Dermis microvascular lymphatic vessel endothelial cell (primary cell): ENCODE data around the gene PCDHGA1. TPM values are rescaled to one million over a fixed set of nuclear protein-coding genes. Genes with fewer than 3 reads are reported as not detected.
A peak's percentile ranks its signal among the peaks of the same experiment; 100 is the strongest.

ENCODE experiments used
- DNase-seq, 2 donors: peaks; one replicate each; pipeline versions ENCODE4 v3.0.0 to v3.0.0-alpha.2; 2010; ENCODE audit warnings: low read depth in 2 of 2
- total RNA-seq: library from RNA; depleted of rRNA; stranded (reverse); fragments of >200 nt; gene quantifications from 2 replicates; pipeline ENCODE4 v1.2.1, GENCODE V29; 2014

Gene PCDHGA1
- total RNA-seq, 1 donor from 2014 or later: 0.26 TPM

DNA sequence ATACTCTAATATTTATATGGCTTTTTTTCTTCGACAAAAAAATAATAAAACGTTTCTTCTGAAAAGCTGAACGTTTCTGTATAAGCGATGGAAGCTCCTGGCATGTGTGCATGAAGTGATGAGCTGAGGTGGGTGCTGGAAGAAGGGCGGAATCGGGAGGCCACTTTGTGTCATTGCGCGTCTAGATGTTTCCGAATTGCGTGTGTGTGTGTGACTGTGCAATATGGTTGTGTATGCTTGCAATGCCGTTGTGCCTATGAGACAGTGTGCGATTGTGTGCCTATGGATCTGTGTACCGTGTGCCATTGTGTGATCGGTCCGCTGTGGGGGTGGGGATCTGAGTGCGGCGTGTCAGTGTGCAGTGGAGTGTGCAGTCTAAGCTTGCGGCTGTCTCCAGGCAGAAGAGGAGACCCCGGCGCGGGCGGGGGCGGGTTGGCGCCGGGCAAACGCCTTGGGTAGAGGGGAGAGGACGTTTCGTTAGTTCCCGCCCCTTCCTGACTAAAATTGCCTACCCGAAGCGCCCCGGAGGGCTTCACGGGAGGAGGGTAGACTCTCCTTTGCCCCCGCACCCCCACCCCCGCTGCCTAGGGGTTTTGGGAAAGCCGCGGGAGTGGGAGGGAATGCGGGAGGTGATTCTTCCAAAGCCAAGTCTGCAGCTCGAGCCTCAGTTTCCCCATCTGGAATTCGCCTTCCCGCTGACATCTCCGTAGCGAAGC, 182.8 kb downstream of the PCDHGA1 start:
- DNase-seq: peak in 1 of 2 donors; percentile 65

DNA sequence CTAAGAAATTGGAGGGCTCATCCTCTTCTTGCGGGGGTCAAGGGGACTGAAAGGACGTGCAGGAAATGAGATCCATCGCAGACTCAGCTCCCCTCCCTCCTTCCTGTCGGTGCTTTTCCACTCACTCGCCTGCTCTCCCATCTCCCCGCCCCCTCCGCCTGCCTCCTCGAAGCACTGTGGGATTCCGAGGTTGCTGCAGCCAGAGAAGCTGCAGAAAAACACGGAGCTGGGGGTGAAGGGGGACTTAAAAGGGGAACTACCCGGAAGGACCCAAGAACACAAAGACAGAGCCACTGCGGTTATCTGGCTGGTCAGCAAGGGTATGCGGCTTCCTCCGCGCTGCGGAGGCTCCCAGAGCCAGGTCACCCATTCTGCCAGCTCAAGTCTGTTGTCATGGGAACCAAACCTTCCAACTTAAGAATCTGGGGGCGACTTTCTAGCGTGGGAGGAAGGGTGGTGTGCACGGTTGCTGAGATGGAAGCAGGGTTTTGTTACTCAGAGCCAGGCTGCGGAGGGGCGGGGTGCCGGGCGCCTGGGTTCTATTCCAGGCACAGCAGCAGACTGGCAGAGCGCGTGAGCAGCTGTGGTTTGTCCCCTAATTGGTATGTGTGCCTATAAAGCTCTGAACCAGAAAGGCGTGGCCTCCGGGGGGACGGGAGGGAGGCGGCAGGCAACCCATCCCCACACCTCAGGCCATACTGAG, 183.5 kb downstream of the PCDHGA1 start:
- DNase-seq: peak in 1 of 2 donors; percentile 82

DNA sequence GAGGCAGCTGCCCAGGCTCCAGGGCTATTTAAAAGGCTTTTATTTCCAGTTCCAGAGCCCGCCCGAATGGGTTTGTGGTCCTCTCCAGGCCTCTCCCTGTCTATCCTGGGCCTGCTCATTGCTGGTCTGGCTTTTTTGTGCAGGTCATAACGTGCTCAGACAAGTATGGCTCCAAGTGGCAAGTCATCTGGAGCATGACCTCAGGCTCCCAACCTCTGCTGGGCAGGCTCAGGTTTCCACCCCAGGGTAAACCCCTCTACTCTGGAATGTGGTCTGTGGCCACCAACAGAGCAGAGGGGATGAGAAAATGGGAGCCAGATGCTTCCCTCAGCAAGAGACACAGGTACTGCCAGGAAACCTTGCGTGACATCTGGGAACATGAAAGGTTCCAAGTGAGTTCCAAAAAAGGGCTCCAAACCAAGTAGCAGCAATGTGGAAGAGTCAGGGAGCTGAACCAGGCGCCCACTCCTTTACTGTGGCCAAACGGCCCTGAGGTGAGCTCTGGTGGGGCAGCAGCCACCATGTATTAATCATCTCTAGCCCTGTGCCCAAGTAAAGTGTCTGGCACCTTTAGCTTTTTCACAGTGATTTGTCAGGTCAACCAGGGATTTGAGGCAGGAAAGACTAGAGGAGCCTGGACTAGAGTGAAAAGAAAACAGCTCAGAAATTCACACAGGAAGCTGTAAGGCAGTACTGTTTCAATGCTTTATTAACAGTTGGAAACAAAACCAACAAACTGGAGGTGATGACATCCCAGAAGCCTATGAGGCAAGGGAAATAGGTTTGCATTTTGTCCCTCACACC, 184.2 kb downstream of the PCDHGA1 start:
- peak in 1 of 2 donors; percentile 56 for DNase-seq

DNA sequence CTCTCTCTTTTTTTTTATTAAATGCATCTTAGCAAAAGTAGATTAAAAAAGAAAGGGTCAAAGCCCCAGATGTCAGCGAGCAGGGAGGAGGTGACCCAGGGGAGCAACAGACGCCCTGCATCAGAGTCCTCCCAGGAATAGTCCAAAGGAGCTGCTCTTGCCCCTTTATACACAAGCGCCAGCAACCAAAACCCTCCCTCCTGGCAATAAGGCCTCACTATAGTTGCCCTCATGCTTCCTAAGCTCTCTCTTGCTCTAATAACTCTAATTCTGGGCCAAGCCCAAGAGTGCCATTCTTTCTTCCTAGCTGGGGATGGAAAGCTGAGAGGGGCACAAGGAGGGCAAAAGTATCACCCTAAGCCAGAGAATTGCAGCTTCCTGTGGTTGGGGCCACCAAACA, 184.8 kb downstream of the PCDHGA1 start:
- no peak for DNase-seq

DNA sequence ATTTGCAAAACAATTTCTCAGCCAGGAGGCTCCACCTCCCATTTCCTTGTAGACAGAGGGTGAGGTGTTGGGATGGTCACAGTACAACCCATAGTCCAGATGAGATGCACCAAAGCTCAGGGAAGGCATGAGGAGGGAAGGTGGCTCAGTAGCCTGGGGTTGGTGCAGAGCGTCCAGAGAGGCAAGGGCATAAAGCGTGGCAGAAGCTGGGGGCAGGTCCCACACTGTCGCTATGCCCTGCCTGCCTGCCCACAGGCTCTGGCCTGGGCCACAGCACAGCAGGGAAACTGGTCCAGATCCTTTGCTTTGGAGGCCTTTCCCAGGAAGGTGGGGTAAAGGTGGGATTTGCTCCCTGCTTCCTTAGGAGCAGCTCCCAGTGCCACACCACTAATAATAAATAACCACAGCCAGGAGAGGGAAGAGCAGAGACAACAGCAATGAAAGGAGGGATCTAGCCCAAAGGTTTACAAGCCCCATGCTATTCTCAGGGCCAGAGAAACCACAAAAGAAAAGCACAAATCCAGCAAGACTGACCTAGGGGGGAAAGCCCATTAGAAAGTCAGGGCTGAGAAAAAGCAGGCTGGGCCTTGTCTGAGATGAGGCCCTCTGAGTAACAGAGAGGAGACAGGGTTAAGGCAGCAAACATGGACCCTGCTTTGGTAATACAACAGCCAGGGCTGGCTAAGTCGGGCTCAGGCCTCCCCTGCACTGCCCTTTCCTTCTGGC, 185.8 kb downstream of the PCDHGA1 start:
- no peak for DNase-seq

DNA sequence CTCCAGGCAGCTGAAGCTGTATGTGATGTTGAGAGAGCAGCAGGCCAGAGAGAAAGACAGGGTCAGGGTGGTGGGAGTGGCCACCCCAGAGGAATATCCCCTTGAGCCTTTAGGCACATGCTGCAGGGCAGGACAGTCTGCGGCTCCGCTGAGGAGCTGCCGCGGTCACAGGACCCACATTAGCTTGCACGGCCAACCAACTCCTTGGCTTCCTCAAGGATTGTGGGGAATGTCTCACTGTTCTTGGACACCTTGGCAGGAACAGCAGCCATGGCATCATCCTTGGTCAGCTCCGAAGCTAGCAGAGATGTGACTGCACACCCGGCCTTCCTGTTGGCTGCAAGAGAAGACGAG, 186.3 kb downstream of the PCDHGA1 start:
- DNase-seq: no peak

DNA sequence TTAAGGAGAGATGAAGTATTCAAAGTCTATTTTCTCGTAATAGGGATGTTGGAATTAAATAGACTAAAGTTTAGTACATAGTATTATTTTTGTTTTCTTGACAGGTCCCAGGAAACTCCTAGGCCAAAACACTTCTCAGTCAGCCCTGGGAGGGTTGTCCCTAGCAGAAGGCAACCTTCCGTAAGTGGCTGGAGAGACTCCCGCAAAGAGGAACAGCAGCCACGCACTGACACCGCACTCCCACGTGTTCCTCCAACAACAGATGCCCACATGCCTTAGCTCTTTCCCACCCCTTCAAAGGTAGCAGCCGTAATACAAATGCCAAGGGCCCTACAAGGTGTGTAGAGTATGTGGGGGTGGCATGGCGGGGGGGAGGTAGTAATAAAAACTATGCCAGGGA, 187.0 kb downstream of the PCDHGA1 start:
- no peak for DNase-seq

DNA sequence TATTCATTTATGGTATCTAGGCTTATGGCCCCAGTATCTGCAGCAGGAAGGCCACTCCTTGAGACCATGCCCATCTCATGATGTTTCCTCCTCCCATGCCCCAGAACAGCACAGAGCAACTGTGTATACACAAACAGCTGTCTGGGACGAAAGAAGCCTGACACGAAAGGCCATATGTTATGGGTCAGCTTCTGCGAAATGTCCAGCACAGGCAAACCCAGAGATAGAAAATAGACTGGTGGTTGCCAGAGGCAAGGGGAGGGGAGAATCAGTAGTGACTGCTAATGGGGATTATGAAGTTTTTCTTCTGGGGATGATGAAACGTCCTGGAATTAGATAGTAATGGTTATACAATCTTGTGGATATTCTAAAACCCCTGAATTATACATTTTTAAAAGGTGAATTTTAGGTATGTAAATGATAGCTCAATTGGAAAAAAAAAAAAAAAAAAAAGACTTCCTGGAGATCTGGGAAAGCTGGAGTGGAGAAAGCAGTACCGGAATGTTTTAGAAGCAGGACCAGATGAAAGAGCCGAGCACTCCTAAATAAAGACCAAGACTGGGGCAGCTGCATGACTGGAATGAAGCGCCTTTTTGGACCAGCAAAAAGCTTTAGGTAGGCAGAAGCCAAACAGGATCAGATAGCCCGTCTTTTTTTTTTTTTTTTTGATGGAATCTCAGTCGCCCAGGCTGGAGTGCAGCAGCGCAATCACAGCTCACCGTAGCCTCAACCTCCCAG, 187.7 kb downstream of the PCDHGA1 start:
- no peak for DNase-seq

DNA sequence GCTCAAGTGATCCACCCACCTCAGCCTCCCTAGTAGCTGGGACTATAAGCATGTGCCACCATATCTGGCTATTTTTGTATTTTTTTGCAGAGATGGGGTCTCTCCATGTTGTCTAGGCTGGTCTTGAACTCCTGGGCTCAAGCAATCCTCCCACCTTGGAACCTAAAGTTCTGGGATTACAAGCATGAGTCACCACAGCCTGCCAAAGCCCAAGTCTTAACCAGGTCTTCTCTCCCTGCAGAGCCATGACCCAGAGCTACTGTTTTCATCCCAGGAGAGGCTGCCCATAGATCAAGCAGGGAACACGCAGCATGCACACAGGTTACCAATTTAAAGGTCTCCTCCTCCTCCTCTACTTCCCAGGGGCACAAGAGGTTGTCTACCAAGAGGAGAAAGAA, 188.3 kb downstream of the PCDHGA1 start:
- no peak for DNase-seq

DNA sequence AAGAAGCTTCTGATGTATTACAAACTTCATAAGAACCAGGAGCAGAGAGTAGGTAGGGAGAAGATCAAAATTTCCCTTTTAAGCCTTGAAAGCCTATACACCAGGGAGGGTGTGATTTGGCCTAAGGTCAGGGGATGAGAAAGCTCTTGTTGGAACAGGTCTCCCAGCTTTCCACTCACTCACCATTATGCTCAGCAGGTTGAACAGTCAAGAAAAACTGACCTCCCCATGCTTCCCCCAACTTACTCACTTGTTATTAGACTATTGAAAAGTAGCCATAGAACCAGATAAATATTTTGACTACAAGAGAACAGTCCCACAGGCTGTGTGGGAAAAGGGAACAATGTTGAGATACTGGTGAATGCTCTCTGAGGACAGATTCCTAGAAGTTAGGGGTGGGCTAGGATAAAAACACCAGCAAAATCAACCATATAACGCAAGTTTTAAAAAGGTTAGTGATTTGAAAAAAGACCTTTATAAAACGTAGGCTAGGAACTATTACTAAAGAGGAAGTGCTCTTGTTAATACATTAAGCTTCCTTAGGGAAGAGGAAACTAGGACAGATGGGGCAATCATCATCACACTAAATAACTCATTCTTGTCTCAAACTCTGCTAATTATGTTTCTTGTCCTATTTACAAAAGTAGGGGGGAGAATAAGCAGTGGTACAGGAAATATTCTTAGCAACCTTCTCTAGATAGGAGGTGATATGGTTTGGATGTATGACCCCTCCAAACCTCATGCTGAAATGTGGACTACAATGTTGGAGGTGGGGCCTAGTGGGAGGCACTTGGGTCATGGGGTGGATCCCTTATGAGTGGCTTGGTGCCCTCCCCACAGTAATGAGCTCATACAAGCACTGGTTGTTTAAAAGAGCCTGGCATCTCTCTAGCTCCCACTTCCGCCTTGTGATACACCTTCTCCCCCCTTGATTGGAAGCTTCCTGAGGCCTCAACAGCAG, 189.6 kb downstream of the PCDHGA1 start:
- peak in 1 of 2 donors; percentile 17 for DNase-seq

DNA sequence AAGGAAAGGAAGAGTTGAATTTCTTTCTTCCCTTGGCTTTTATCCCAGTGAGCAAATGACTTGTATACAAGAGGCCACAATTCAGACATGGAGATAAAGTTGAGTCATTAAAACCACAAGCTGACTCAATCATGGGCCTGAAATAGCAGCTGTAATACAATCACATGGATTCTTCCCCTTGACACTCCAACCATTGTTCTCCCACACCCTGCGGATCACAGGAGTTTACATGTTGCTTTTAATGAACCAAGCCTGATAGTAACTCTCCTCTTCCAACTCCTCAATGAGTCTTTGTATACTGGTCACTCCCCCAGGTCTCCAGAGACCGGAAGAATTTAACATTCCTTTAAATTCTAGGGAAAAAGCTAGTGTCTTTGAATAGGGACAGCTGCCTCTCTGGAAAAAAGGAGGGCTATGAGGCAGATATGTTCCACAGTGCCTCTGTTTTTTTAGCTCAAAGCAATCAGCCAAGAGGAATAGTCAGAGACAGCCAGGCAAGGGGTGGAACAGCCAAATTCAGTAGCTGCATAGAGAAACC, 191.0 kb downstream of the PCDHGA1 start:
- DNase-seq: peak; percentile 93 to 99

DNA sequence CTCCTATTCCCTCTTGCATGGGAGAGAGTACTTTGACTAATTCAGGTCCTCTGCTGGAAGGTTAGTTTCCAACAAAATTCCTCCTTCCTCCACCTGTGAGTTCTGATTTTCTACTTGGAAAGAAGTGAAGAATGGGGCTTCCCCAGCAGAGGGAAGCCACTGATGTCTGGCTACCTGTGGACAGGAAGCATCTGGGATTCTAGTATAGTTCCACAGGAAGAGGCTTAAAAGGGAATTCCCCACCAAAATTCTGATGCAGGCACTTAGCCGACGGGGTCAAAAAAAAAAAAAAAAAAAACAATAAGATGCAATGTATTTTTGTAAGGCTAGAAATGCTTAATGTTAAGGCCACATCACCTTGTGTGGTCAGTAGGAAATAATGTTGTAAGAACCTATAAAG, 192.0 kb downstream of the PCDHGA1 start:
- DNase-seq: peak; percentile 64 to 88

DNA sequence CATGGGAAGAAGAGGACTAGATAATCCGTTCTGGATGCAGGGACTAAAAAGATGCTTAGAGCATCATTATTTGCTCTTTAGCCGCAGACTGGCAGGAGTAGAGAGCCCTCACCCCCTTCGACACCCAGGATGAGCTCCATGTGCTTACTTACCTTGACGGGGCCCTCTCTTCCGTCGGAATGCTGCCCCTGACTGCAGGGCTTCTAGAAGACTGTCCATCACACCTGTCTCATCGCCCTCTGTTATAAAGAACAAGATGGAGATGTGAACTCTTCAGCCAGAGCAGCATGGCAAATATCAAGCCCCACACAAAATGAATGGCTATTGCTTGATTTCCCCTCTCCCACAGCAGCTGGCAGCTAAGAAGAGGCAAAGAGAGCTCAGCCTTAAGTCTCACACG, 193.7 kb downstream of the PCDHGA1 start:
- no peak for DNase-seq

DNA sequence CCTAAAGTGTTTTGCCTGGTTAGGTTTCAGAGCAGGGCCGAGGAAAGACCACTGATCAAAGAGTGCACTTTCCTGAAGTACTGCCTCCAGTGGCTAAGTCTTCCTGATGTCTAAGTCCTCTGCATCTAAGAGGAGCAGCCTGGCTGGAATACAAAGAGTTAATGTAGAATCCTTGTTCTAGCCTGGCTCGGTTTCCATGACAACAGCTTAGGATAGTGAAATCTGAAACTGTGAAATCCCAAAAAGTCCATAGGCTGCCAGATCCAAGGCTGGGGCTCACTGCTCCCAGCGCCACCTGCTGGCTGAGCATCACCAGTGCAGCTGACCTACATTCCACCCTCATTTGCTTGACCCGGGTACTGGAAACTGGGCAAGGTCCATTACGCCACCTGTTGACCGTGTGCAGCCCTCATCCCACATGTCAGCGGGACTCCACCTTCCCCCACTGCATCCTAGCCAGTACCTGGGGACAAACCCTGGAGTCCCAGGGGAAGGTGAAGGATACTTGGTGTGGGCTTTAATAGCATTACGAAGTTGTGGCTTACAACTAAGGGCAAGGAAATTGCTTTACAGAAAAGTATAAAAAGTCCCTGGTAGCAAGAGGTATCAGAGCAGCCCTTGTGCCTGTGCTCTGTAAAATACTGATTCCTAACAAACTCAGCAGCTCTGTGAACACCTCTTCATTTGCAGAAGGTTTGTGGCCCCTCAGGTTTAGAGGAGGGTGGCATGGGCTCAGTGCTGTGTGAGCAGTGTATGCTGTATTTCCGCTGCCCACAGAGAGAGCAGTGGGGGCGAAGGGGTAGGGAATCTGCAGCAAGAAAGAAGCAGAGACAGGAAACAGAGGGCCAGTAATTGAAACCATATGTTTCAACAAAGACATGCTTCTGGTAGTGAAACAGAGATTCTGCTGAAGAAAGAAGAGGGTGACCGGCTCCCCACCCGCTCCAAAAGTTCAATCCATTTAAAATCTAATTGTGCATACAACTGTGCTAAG, 194.6 kb downstream of the PCDHGA1 start:
- peak; percentile 90 to 93 for DNase-seq

DNA sequence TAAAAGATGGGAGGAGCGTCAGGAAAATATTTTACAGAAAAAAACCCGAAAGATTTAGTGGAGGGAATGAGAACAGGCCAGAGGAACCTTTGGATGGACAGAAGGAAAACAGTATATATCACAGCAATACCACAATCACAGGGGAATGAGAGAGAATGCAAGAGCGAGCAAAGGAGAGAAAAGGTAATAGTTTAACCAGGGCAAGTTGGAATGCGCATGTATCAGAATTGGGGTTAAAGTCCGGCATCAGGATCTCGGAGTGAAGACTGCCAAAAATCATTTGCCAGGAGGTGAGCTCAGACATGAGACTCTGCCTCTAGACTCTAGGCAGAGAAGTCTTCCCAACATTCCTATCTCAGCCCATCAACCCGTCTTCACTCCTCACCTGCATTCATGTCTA, 195.3 kb downstream of the PCDHGA1 start:
- DNase-seq: no peak

DNA sequence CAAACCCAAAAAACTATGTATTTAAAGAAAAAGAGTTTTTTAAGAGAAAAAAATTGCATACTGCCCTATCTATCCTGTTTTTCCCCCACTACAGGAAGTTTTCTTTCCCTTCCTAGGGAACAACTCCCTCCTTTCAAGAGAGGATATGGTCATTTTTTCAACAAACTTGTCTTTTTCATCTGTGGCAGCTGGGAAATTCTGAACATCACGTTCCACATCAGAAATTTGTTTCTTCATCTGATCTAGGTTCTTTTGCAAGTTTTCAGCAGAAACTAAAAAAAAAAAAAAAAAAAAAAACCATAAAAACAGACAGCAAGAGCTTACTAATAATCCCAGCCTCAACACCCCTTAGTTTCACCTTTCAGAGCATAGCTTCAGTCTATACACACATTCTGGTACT, 197.1 kb downstream of the PCDHGA1 start:
- DNase-seq: no peak

DNA sequence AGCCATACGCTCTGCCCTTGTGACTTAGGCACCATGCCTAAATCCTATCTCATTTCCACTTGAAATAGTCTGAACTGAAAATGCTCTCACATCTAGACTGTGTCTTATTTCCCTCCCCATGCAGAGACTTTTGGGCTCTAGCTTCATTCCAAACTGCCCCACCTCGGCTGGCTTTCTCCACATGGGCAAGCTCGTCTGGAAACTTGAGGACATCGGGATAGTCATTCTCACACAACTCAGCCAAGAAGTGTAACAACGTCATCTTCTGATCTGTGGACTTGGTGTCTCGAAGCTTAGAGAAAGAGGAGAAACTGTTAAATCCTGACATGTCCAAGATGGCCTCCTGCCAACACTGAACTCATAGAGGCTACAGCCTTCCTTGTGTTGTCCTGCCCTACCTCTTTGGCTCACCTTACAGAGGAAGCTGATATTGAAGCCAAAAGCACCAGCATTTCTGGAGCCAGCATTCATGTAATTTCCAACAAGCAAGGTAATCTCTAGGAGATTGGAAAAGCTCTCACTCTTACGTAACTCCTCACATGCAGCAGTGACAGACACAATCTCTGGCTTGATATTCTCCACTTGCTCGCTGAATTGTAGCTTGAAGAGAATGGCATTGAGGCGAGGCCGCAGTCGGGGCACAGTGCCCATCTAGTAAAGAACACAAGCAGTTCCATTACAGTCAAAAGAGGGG, 198.1 kb downstream of the PCDHGA1 start:
- no peak for DNase-seq

DNA sequence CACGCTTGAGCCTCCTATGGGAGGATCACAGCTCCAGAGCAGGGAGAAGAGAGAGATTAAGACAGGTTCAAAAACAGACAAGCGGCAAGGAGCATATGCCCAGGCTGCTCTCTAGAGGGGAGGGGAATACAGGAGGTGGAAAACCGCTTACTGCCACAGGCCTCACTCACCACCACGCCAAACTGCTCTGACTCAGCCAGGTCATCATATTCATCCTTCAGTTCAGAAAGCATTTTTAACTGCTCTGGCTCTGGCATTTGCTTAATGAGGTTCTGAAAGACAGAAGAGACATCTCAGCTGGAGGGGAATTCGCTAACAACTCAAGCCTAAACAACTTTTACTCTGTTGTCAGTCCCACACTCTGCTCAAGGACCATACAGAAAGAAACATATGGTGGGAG, 198.7 kb downstream of the PCDHGA1 start:
- no peak for DNase-seq
